HEK293 (cell line): ENCODE results near the gene IER2.

Experiments used
- CTCF ChIA-PET: fragments of 350-600 bp; formaldehyde crosslinking; extraction: SDS; loops from one replicate; lab custom pipeline; 2021; ENCODE audit warnings: antibody characterized with exemption; lab: Yijun Ruan, JAX
- POLR2A ChIA-PET: fragments of 300-600 bp; formaldehyde crosslinking; extraction: SDS; loops from one replicate; lab custom pipeline; 2020; ENCODE audit warnings: antibody characterized with exemption, inconsistent platforms; lab: Yijun Ruan, JAX
- H3K27ac ChIP-seq: fragments of 200-500 bp; sonication (Bioruptor generic); 2 replicates; pipeline ENCODE4 v1.5.1; 2014; ENCODE audit warnings: low read depth, low read length, control low read depth, inconsistent platforms; ENCODE audit errors: extremely low read depth
- H3K36me3 ChIP-seq, 2 experiments: fragments of 200-500 bp in 1 of 2; sonication (Bioruptor generic) in 1 of 2; 1 replicate in 1 of 2; 2 replicates in 1 of 2; pipeline ENCODE4 v1.5.1; 2014 to 2017; ENCODE audit warnings: inconsistent platforms in 2 of 2, low read length in 2 of 2; ENCODE audit not compliant: control insufficient read depth in 2 of 2, insufficient read depth in 1 of 2
- H3K4me1 ChIP-seq: fragments of 200-500 bp; sonication (Bioruptor generic); 2 replicates; pipeline ENCODE4 v1.5.1; 2014; ENCODE audit warnings: mild to moderate bottlenecking, low read length, inconsistent platforms; ENCODE audit not compliant: control insufficient read depth, insufficient read depth
- H3K4me3 ChIP-seq: 2 replicates; pipeline ENCODE4 v1.5.1; 2011; ENCODE audit warnings: low read depth, mild to moderate bottlenecking, control low read depth, low read length, moderate library complexity
- H3K9me3 ChIP-seq: fragments of 200-500 bp; sonication (Bioruptor generic); 2 replicates; pipeline ENCODE4 v1.5.1; 2014; ENCODE audit warnings: low read depth, low read length, inconsistent platforms; ENCODE audit not compliant: control insufficient read depth, insufficient read depth
- ATF2 ChIP-seq: fragments of 450-650 bp; formaldehyde crosslinking; IDR thresholded peaks from 2 replicates; pipeline ENCODE4 v1.5.1; 2016; ENCODE audit warnings: missing biosample characterization, missing genetic modification characterization, low read depth
- BCL6B ChIP-seq: fragments of 450-650 bp; formaldehyde crosslinking; IDR thresholded peaks from 2 replicates; pipeline ENCODE4 v1.5.1; 2017; ENCODE audit warnings: missing biosample characterization, missing genetic modification characterization
- GLIS1 ChIP-seq: fragments of 450-650 bp; formaldehyde crosslinking; IDR thresholded peaks from 2 replicates; pipeline ENCODE4 v1.5.1; 2016; ENCODE audit warnings: missing biosample characterization, missing genetic modification characterization
- PRDM6 ChIP-seq: fragments of 450-650 bp; formaldehyde crosslinking; IDR thresholded peaks from 2 replicates; pipeline ENCODE4 v1.5.1; 2017; ENCODE audit warnings: missing biosample characterization, missing genetic modification characterization
- SCRT1 ChIP-seq: fragments of 450-650 bp; formaldehyde crosslinking; IDR thresholded peaks from 2 replicates; pipeline ENCODE4 v1.5.1; 2016; ENCODE audit warnings: missing biosample characterization, missing genetic modification characterization, borderline replicate concordance
- SCRT2 ChIP-seq: fragments of 450-650 bp; formaldehyde crosslinking; IDR thresholded peaks from 2 replicates; pipeline ENCODE4 v1.5.1; 2016; ENCODE audit warnings: missing biosample characterization, missing genetic modification characterization
- ZBTB20 ChIP-seq: fragments of 450-650 bp; formaldehyde crosslinking; IDR thresholded peaks from 2 replicates; pipeline ENCODE4 v1.5.1; 2016; ENCODE audit warnings: missing biosample characterization, missing genetic modification characterization
- ZBTB48 ChIP-seq: fragments of 450-650 bp; formaldehyde crosslinking; IDR thresholded peaks from 2 replicates; pipeline ENCODE4 v1.5.1; 2016; ENCODE audit warnings: missing biosample characterization, missing genetic modification characterization
- ZBTB8A ChIP-seq: fragments of 450-650 bp; formaldehyde crosslinking; IDR thresholded peaks from 2 replicates; pipeline ENCODE4 v1.5.1; 2016; ENCODE audit warnings: missing biosample characterization, missing genetic modification characterization
- ZIC2 ChIP-seq: fragments of 450-650 bp; formaldehyde crosslinking; IDR thresholded peaks from 2 replicates; pipeline ENCODE4 v1.5.1; 2016; ENCODE audit warnings: missing biosample characterization, missing genetic modification characterization
- ZNF112 ChIP-seq: fragments of 450-650 bp; formaldehyde crosslinking; IDR thresholded peaks from 2 replicates; pipeline ENCODE4 v1.5.0; 2017; ENCODE audit warnings: missing biosample characterization, missing genetic modification characterization
- ZNF175 ChIP-seq: fragments of 450-650 bp; formaldehyde crosslinking; IDR thresholded peaks from 2 replicates; pipeline ENCODE4 v1.5.1; 2016; ENCODE audit warnings: missing biosample characterization, missing genetic modification characterization
- ZNF19 ChIP-seq: fragments of 450-650 bp; formaldehyde crosslinking; IDR thresholded peaks from 2 replicates; pipeline ENCODE4; 2016; ENCODE audit warnings: missing biosample characterization, missing genetic modification characterization, low read depth
- ZNF311 ChIP-seq: fragments of 450-650 bp; formaldehyde crosslinking; IDR thresholded peaks from 2 replicates; pipeline ENCODE4 v1.5.1; 2017; ENCODE audit warnings: missing biosample characterization, missing genetic modification characterization, borderline replicate concordance
- ZNF404 ChIP-seq: fragments of 450-650 bp; formaldehyde crosslinking; IDR thresholded peaks from 2 replicates; pipeline ENCODE4 v1.5.1; 2017; ENCODE audit warnings: missing biosample characterization, missing genetic modification characterization
- ZNF426 ChIP-seq: fragments of 450-650 bp; formaldehyde crosslinking; IDR thresholded peaks from 2 replicates; pipeline ENCODE4 v1.5.1; 2017; ENCODE audit warnings: missing biosample characterization, missing genetic modification characterization, mild to moderate bottlenecking, inconsistent platforms, moderate library complexity
- ZNF501 ChIP-seq: fragments of 450-650 bp; formaldehyde crosslinking; IDR thresholded peaks from 2 replicates; pipeline ENCODE4 v1.5.1; 2016; ENCODE audit warnings: missing biosample characterization, missing genetic modification characterization
- ZNF596 ChIP-seq: fragments of 450-650 bp; IDR thresholded peaks from 2 replicates; pipeline ENCODE4 v1.5.0; 2018; ENCODE audit warnings: missing biosample characterization, mild to moderate bottlenecking, missing genetic modification characterization, moderate library complexity
- ZNF610 ChIP-seq: fragments of 450-650 bp; formaldehyde crosslinking; IDR thresholded peaks from 2 replicates; pipeline ENCODE4 v1.5.1; 2016; ENCODE audit warnings: missing biosample characterization, missing genetic modification characterization, borderline replicate concordance
- ZNF626 ChIP-seq: fragments of 450-650 bp; sonication (Bioruptor Pico); formaldehyde crosslinking; IDR thresholded peaks from 2 replicates; pipeline ENCODE4 v1.5.1; 2018; ENCODE audit warnings: missing biosample characterization, missing genetic modification characterization, inconsistent platforms
- ZNF654 ChIP-seq: fragments of 450-650 bp; formaldehyde crosslinking; IDR thresholded peaks from 2 replicates; pipeline ENCODE4 v1.5.1; 2016; ENCODE audit warnings: low read depth, missing biosample characterization, missing genetic modification characterization
- ZNF660 ChIP-seq: fragments of 450-650 bp; IDR thresholded peaks from 2 replicates; pipeline ENCODE4 v1.5.1; 2018; ENCODE audit warnings: missing biosample characterization, mild to moderate bottlenecking, missing genetic modification characterization
- ZNF791 ChIP-seq: fragments of 450-650 bp; formaldehyde crosslinking; IDR thresholded peaks from 2 replicates; pipeline ENCODE4 v1.5.1; 2016; ENCODE audit warnings: missing biosample characterization, missing genetic modification characterization

IER2 gene

GRCh38 chr19:13120817-13121216 is 29.4 kb upstream of the IER2 start (continued):
- TF ChIP-seq ZNF311 (tag by site-specific recombination) (no peak), ZNF175 (tag by site-specific recombination) (no peak), ZBTB20 (tag by site-specific recombination) (no peak), SCRT2 (peak; percentile 93), ATF2 (tag by site-specific recombination) (no peak), ZNF610 (tag by site-specific recombination) (no peak), ZNF654 (tag by site-specific recombination) (no peak), GLIS1 (tag by site-specific recombination) (peak; percentile 75), ZNF596 (tag by site-specific recombination) (no peak), ZNF791 (no peak), ZBTB8A (no peak), PRDM6 (tag by site-specific recombination) (no peak), ZNF660 (no peak), ZIC2 (tag by site-specific recombination) (peak; percentile 95), ZNF112 (tag by site-specific recombination) (no peak), SCRT1 (peak; percentile 52; the same call in 1 of the 2 replicates)

- CTCF ChIA-PET: interaction anchor here (0.6 to 0.9 kb wide), 2 partner anchors 144 to 275 kb away, joined by 3 read pairs; no protein-coding TSS in a partner anchor
- peaks cover 7% of the 10 kb centered on the region for H3K4me1 ChIP-seq
- no peak for TF ChIP-seq ZNF501 (tag by site-specific recombination)
- no peak for TF ChIP-seq BCL6B (tag by site-specific recombination)
- TF ChIP-seq ZNF426 (tag by site-specific recombination): no peak
- TF ChIP-seq ZBTB48: no peak
- TF ChIP-seq ZNF404: no peak
- no peak for TF ChIP-seq ZNF626 (tag by site-specific recombination)
- TF ChIP-seq ZNF19 (tag by site-specific recombination): no peak
- POLR2A ChIA-PET: interaction anchor here (0.6 to 4.2 kb wide), 3 partner anchors 28 to 145 kb away, joined by 3 to 27 read pairs (median 5); partner anchors contain the start of genes IER2 and STX10
- 0 out of 2 replicates have a peak overlapping the region, but pooled peaks have one; percentile 11 for H3K27ac ChIP-seq
- no peak overlapping the region for H3K4me3 ChIP-seq
- H3K36me3 ChIP-seq: peaks cover 1 to 56% of the 10 kb centered on the region in 2 experiments; a peak in 2 of 3 replicates
- no peaks in the 10 kb centered on the region for H3K9me3 ChIP-seq
These were observed 28.5 kb upstream of the IER2 start for GRCh38 chr19:13121551-13122274.
